HG02763 (cell line): ENCODE measurements around the gene DGCR2.
"Not testable (repeated sequence)": the region's sequence is repeated elsewhere in the genome, so short reads cannot be mapped to it uniquely, and the experiment has no call there.

ENCODE experiments used
- ATAC-seq: cut with Tn5 transposase; IDR thresholded peaks from one replicate; pipeline ENCODE4 v1.9.1; 2021; ENCODE audit warnings: mild to moderate bottlenecking, moderate library complexity; ENCODE audit not compliant: unreplicated experiment

Gene DGCR2

DNA sequence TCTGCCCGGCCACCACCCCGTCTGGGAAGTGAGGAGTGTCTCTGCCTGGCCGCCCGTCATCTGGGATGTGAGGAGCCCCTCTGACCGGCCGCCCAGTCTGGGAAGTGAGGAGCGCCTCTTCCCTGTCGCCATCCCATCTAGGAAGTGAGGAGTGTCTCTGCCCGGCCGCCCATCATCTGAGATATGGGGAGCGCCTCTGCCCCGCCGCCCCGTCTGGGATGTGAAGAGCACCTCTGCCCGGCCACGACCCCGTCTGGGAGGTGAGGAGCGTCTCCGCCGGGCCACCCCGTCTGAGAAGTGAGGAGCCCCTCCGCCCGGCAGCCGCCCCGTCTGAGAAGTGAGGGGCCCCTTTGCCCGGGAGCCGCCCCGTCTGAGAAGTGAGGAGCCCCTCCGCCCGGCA lies 38.1 kb downstream of the DGCR2 start:
- not testable (repeated sequence) for ATAC-seq

DNA sequence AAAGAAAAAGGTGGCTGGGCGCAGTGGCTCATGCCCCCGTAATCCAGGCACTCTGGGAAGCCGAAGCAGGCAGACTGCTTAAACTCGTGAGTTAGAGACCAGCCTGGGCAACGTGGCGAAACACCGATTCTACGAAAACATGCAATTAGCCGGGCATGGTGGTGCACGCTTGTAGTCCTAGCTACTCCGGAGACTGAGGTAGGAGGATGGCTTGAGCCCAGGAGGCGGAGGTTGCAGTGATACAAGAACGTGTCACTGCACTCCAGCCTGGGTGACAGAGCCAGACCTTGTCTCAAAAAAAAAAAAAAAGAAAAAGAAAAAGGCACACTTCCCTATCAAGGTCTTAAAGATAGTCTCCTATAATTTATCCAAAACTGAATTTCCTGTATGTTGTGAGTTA lies 39.4 kb downstream of the DGCR2 start:
- no peak for ATAC-seq

DNA sequence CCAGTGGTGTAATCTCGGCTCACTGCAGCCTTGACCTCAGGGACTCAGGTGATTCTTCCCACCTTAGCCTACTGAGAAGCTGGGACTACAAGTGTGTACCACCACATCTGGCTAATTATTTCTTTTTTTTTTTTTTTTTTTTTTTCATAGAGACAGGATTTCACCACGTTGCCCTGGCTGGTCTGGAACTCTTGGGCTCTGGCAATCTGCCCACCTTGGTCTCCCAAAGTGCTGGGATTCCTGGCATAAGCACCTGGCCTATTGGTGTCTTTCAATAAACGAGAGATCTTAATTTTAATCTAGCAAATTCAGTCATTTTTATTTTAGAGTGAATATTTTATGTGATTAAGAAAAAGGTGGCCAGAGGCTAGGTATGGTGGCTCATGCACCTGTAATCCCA lies 40.1 kb downstream of the DGCR2 start:
- ATAC-seq: no peak

DNA sequence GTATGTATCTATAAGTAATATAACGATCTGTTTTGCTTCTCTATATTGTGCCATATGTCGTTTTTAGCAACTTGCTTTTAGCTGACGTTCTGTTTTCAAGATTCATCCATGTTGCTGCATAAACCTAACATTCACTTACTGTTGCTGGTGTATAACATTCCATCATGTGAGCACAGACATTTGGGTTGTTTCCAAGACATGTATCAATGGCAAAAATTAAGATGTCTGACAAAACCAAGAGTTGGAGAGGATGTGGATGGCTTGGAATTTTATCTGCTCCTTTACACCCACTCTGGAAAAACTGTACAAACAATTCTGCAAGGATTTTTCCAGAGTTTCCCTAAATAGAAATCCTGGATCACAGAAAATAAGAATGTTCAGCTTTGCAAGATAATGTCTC lies 40.9 kb downstream of the DGCR2 start:
- ATAC-seq: no peak

DNA sequence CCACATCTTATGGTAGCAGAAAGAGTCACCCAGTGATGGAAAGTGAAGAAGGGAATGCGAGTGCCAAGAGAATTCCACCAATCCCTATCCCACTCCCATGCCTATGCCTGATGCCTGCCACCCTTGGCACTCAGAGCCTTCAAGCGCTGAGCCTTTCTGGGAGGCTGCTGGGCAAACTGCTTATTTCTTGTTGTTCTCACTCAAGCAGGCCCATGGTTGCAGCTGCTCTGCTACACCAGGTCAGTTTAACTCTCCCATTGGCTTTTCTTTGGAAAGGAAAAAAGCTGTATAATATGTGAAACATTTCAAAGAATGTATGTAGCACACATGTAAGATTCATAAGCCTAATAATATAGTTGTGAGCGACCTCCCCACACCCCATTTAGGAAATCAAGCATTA lies 41.4 kb downstream of the DGCR2 start:
- no peak for ATAC-seq

DNA sequence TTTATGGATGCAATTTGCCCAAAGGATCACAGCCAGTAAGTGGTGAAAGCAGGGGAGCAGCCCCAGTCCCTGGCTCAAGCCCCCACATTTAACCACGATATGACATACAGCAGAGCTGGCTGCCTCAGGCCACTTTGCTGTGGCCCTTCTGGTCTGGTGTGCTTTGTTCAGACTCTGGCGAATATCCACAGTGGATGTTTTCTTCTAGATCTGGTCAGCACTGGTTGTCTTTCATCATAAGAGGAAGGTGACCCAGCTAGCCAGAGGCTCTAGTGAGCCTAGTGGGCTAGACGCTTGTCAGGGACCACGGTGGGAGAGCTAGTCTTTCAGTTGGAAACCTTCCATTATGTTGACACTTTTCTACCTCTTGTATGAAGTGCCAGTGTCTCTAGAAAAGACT lies 42.5 kb downstream of the DGCR2 start:
- no peak for ATAC-seq

DNA sequence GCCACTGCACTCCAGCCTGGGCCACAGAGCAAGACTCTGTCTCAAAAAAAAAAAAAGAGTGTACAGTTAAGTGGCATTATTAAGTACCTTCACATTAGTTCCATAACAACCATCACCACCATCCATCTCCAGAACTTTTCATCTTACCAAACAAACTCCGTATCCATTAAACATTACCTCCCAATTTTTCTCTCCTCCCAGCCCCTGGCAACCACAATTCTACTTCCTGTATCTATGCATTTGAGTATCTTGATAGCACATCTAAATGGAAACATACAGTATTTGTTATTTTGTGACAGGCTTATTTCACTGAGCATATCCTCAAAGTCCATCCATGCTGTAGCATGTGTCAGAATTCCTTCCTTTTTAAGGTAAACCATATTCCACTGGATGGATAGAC lies 46.8 kb downstream of the DGCR2 start:
- no peak for ATAC-seq

DNA sequence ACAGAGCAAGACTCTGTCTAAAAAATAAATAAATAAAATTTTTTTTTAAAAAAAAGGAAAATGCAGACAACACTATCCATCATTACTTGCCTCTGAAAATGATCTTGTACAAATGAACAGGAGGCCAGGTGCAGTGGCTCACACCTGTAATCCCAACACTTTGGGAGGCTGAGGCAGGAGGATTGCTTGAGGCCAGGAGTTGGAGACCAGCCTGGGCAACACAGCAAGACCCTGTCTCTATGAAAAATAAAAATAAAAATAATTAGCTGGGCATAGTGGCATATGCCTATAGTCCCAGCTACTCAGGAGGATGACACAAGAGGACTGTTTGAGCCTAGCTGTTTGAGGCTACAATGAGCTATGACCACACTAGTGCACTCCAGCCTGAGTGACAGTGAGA lies 49.4 kb downstream of the DGCR2 start:
- ATAC-seq: not testable (repeated sequence)

DNA sequence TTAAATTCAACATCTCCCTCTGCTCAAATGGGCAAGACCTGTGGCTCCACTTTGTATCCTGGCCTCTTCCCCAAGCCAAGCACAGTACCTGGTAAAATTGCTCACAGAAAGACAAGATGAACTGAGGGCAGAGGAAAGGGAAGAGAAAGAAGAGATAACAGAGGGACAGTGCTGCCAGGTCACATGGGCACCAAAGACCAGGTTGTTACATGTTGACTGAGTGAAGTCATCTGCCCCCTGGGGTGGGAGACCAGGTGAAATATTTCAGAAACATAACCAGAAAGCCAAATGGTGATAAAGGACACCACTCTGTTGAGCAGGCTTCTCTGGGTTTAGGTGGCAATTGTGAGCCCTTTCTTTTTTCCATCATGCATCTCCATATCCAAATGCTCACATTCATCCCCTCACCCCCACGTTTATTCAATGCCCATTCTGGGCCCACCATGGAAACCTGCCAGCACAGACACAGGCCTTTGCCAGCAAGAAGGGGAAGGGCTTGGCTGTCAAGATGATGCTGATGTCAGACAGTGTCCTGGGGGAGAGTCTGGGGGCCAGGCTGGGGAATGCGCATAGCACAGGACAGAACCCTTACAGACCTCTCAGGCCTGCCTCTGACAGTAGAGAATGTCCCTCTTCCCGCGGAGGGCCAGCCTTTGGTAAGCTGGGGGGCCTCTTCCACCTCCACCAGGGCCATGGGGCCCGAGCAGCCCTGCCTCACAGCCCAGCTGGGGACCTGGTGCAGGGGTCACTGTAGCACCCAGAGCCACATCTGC lies 51.6 kb downstream of the DGCR2 start:
- no peak for ATAC-seq

DNA sequence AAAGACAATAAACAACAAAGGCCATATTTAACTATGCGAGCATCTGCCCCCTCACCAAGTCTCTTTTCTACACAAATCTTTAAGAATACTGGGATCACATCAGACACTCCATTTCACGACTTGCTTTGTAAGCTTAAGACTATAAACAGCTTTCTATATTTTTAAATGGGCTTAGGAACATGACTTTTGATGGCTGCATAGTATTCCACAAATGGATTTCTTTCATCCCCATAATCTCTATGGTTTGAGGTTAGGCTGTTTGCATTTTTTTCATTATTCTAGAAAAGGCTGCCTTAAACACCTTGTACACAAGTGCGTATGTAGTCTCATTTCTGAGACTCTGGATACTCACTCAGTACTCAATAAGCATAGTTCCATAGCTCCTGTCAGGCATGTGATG lies 52.8 kb downstream of the DGCR2 start:
- ATAC-seq: no peak

DNA sequence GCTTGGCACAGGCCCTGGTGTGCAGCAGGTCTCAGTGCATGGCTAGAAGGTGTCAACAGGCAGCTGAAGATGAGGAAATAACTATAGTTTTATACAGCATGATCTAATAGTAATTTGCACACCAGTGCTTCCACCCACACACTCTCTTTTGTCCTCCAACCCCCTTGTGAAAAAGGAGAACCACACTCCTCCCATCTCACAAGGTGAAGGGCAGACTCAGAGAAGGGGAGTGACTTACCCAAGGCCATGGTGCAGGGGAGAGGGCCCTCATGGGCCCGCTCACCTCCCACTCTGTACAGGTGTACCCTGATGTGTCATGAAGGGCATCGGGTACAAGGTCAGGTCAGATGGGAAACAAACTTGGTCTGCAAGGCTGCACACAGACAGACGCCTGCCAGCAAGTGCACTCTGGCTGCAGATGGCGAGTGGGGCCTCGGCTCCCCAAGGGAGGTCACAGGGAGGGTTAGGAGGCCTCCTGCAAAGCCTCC lies 53.4 kb downstream of the DGCR2 start:
- ATAC-seq: no peak

DNA sequence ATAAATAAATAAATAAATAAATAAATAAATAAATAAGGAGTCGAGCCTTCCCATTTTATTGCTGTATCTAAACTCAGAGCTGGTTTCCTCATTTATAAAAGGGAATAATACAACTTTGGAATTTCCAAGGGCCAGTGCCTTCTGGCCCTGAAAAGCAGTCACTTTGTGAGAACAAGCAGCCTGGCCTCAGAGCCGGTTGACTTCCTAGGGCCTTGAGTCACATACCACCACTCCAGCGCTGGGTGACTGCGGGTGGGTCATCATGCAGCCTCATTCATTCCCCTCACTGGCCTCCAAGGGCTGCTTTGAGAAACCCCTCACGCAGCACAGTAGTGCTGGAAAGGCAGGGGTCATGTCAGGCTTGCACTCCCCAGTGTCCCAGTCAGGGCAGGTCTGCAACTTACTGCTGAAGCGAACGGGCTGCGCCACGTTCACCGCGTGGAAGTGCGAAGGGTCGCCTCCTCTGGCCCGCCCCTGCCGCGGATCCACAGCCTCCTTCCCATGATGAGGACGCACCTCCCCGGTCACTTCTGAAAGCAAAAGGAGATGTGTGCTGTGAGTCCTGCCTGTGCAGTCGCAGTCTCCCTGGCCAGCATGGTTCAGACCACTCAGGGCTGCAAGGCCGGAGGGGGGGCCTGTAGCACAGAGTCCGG lies 54.4 kb downstream of the DGCR2 start:
- no peak for ATAC-seq

DNA sequence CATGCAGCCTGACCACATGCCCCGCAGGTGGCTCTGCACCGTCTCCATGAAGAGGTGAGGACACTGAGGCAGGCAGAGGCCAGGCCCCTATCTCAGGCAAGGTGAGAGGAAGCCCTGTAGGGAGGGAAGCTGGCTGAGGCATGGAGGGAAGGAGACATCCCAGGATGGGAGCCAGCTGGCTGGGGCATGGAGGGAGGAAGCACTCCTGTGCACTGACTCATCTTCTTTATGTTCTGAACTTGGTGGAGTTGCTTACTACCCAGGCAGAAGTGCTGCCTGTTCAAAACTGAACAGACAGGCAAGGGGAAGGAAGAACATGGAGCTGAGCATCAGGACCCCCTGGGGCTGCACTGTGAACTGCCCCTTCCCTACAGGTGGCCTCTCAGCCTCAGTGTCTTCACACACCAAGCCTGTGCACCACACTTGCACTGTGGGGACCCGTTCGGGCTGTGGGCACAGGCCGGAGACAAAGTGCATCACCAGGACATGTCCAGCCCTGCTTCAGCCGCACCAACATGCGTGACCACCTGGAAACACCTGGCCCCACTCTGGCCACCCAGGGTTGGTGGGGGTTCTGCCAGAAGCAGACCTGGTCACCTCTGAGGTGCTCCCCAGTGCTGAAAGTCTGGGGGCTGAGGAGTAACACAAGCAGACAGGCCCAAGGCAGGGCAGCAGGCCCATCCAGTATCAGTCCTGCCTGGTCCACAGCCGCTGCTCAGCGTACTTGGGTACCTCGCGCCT lies 55.5 kb downstream of the DGCR2 start:
- no peak for ATAC-seq

DNA sequence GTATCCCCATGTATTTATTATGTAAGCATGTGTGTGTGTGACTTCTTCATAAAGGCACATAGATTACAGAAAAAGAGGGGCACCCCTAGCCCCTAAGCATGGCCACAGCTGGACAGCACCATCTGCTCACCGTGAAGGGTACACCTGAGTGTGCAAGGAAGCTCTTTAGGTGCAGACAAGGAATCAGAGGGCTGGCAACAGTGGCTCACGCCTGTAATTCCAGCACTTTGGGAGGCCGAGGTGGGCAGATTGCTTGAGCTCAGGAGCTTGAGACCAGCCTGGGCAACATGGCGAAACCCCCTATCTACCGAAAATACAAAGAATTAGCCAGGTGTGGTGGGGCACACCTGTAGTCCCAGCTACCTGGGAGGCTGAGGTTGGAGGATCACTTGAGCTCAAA lies 56.3 kb downstream of the DGCR2 start:
- ATAC-seq: no peak

DNA sequence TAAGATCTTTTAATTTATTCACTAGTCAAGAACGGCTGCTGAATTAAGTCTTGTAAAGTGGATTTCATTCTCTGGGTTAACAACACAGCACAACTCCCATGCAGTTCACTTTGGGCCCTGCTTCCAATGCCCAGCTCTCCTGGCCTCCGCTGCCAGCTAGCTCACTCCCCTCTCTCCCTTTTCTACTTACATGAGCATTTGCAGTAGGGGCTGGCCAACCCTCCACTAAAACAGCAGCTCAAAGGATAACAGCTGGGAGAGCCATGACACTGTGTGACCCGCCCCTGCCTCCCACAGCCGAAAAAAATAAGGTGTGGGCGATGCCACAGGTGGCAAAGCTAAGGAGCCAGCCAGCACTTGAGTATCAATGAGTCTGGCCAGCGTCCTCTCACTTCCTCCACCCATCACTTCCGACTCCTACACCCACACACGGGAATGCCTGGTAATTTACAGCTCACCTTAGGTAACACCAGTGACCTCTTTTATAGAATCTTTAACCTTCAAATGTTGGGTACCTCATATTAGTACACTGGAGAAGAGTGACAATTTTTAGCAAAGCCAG lies 56.8 kb downstream of the DGCR2 start:
- ATAC-seq: no peak

DNA sequence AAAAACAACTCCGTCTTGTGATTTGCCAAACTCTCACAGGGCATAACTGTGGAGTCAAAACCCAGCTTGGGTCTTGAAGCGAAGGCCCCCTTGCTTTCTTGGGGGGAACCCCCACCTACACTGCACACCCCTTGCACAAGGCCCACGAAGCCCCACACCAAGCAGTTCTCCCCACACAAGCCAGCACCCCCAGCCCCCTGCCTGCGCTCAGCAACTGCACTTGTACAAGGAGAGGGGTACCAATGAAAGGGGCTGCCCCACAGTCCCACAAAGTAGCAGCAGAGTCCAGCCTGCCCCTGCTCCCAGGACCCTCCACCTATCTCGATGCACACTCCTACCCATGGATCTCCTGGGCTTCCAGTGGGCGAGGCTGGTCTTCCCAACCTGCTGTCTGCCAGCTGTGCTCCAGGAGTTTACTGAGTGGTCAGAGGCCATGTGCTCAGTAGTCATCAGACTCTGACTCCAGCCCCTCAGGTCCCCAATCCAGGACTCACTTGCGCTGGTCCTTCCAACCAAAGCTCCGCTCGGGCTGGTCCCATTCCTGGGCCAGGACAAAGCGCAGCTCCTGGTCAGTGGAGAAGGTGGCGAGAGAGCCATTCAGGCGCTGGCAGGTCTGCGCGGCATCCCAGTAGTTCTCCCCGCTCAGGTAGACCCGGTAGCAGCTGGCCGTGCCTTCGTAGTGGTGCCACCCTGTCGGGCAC lies 57.7 kb downstream of the DGCR2 start:
- ATAC-seq: no peak

DNA sequence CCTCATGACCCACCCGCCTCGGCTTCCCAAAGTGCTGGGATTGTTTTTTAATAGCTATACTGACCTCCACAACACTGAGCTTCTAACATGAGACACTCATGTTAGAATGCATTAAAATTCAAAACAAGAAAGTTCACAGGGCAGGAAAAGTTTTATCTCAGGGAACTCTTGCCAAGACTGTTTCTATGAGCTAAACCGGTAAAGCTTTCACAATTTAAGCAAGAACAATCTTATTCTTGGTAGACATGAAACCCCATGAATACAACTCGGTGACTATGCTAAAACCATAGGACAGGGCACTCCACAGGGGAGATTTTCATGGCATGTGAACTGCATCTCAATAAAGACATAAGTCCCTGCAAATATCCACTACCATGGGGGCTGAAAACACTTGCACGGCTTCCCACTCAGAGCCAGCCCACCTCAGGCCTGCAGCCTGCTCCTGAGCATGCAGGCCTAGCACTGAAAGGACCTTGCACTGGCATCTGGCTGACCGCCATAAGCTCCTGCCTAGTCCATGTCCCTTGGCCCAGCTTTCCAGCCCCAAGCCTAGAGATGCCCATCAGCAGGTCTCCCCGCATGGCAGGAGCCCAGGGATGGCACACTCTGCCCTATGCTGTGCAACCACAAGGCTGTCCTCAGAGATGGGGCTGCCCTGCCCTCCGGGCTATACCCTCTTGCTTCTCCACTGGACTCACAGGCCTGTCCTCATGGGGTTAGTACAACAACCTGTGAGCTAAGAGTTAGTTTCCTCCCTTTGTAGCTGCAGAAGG lies 58.4 kb downstream of the DGCR2 start:
- no peak for ATAC-seq

DNA sequence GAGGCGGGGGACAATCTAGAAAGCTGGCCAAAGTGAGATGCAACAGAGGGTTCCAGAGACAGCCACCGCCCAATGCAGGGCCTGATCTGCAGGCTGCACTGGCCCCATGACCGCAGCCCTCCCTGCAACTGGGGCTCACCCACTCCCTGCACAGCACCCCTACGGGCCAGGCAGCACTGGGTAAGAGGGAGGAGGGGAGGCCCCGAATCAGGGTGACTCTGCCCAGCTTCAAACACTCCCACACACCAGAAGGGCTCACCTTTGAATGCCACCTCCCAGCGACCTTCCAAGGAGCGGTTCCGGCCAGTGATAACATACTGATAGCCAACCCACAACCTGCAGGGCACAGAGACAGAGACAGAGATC lies 59.3 kb downstream of the DGCR2 start:
- no peak for ATAC-seq

DNA sequence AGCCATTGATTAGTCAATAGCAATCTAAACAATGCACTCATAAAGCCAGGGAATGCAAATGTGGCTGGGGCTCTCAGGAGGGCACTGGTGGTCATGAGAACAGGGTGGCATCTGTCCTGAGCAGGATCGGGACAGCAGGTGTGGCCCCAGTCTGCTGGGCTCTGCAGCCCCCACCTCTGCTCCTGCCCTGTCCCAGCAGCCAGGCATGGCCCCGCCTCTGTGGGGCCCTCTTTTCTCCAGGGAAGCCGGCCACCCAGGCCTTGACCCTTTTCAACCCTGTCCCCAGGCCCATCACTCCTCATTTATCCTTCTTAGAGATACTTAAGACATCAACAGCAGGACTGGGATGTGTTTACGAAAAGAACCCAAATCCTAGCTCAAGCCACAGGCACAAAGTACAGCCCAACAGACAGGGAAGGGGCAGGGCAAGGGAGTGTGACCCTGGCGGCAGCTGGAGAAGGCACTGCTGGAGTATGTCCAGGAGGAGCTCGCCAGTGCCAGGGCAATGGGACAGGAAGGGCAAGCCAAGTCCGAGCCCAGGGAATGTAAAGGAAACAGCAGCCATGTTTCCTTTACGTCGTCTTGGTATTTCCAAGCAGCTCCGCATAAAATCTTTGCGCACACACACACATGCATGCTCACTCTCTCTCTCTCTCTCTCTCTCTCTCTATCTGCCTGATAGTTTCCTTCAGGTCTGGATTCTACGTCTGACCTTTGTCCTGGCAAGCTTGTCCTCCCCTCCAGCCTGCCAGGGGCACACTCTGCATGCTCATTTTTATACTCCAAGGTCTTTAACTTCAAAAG lies 59.9 kb downstream of the DGCR2 start:
- ATAC-seq: no peak
